ENCODE data around the gene BCAS1.

- no peak for TF ChIP-seq CTCF (IDR thresholded peaks at IDR 0.05)
- TF ChIP-seq POLR2A (IDR thresholded peaks at IDR 0.05): no peak
These were observed 90.3 kb downstream of the BCAS1 start for GRCh38 chr20:53980031-53980465.

Measured in right lobe of liver (tissue), 4 donors.